ENCODE results near the gene PTTG2. TPM values are rescaled to one million over a fixed set of nuclear protein-coding genes. Genes with fewer than 3 reads are reported as not detected.

Gene PTTG2
- total RNA-seq, 1 donor from 2014 or later: not detected

GRCh38 chr4:38008571-38009021 lies 48.4 kb downstream of the PTTG2 start:
- no peak for DNase-seq (ENCODE audit: low read depth, low spot score)

DNA sequence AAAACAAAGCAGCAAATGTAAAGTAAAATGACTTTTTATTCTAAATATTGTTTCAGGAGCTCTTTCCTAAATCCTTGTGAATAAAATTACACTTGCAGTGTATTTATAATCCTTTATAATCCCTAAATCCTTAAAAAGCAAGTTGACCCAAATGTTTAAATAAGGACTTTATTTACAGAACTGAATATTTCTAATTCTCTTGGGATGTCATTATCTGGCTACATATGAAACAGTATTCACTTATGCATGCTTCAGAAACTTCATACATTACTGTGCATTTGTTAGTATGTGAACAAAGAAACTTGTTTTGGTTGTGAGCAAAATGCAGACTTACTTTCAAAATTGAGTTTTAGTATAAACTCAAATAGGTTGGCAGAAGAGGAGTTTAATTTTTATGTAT lies 49.2 kb downstream of the PTTG2 start:
- no peak for DNase-seq (ENCODE audit: low read depth, low spot score)

DNA sequence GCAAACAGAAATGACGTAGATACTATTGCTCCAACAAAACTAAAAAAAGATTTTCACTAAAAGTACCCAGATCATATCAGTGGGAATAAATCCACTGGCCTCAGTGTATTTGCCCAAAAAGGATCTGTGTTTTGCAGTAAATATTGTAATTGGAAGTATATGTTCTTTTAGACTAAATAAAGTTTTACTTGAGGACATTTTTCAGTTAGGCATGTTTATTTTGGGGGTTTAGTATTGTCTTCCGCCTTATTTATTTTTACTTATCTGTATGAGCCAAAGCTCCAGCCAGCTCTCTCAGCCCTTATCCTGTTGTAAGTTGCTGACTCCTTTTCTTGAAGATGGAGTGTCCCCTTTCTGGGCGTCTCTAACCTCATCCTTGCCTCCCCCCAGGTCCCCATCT lies 49.8 kb downstream of the PTTG2 start:
- DNase-seq (ENCODE audit: low read depth, low spot score): no peak

Other genes with a start within 250 kb of the PTTG2 start
- gene PGM2, start 133.7 kb upstream of the PTTG2 start, total RNA-seq: 47.8 and 66.0 TPM in 2 replicates
- 121 and 135 TPM in 2 replicates for gene TBC1D1, start 69.3 kb upstream of the PTTG2 start, total RNA-seq

Data from pulmonary artery endothelial cell (primary cell).